ENCODE measurements around the gene UROC1.

The UROC1 gene

GRCh38 chr3:126484662-126485061 is 32.9 kb downstream of the UROC1 start:
- TF ChIP-seq, protein P1, sequence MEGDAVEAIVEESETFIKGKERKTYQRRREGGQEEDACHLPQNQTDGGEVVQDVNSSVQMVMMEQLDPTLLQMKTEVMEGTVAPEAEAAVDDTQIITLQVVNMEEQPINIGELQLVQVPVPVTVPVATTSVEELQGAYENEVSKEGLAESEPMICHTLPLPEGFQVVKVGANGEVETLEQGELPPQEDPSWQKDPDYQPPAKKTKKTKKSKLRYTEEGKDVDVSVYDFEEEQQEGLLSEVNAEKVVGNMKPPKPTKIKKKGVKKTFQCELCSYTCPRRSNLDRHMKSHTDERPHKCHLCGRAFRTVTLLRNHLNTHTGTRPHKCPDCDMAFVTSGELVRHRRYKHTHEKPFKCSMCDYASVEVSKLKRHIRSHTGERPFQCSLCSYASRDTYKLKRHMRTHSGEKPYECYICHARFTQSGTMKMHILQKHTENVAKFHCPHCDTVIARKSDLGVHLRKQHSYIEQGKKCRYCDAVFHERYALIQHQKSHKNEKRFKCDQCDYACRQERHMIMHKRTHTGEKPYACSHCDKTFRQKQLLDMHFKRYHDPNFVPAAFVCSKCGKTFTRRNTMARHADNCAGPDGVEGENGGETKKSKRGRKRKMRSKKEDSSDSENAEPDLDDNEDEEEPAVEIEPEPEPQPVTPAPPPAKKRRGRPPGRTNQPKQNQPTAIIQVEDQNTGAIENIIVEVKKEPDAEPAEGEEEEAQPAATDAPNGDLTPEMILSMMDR (IDR thresholded peaks at IDR 0.05; ENCODE audit: insufficient read depth, missing control alignments): no peak
- no peak for FAIRE-seq

DNA sequence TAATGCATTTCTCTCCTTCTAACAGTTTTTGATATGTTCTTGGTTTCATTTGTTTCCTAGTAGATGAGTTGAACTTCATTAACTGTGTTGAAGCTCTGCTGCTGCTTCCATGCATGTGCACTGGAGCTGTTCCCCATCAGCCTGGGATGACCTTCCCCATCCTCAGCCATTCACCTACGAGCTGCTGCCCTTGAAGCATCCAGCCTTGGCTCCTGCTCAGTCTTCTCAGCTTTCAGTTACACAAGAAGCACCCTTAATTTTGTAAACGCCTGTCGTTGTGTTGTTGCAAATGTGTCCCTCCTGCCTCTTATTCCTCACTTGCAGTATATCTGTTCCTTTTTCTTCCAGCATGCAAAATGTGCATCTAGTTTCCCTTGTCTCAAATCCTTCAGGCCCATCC is 33.4 kb downstream of the UROC1 start:
- DNase-seq (ENCODE audit: insufficient read length, low spot score): no peak
- TF ChIP-seq, protein P1 (IDR thresholded peaks at IDR 0.05; ENCODE audit: insufficient read depth, missing control alignments): no peak
- no peak for FAIRE-seq

More at GRCh38 chr3:126484662-126485061, 32.9 kb downstream of the UROC1 start:
- no peak for DNase-seq (ENCODE audit: insufficient read length, low spot score)

GRCh38 chr3:126483321-126483761 is 34.2 kb downstream of the UROC1 start:
- no peak for FAIRE-seq

GRCh38 chr3:126482503-126483255 is 34.9 kb downstream of the UROC1 start:
- no peak for DNase-seq (ENCODE audit: insufficient read length, low spot score)
- TF ChIP-seq, protein P1 (IDR thresholded peaks at IDR 0.05; ENCODE audit: insufficient read depth, missing control alignments): no peak
- FAIRE-seq: no peak

More at GRCh38 chr3:126483321-126483761, 34.2 kb downstream of the UROC1 start:
- DNase-seq (ENCODE audit: insufficient read length, low spot score): no peak
- TF ChIP-seq, protein P1 (IDR thresholded peaks at IDR 0.05; ENCODE audit: insufficient read depth, missing control alignments): no peak

DNA sequence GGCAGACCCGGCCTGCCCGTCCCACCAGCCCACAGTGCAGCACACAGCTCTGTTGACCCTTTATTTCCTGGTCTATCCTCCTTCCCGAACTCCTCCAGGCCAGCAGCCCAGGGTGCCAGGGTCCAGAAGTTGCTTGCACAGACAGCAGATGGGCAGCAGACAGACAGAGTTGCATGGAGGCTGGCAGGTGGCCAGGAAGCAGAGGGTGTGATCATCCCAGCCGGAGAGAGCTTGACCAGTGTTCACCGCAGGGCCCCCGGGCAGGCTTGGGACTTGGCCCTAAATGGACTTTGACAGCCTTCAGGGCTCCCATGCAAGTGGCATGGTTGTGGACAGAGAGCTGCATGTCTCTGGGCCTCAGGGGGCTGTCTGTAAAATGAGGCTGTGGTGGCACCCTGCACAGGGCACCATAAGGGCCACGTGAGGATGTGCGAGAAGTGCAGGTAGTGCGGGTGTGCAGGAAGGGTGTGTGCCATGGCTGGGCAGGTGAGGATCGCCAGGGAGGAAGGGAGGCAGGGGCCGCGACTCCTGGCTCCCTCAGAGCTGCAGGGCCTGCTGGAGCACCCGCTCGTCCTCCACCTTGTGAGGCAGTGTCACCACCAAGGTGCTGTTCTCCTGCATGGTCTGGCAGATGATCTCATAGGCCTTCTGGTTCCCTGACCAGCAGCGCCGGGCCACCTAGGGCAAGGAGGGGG is 35.6 kb downstream of the UROC1 start:
- no peak for DNase-seq (ENCODE audit: insufficient read length, low spot score)
- TF ChIP-seq, protein P1 (IDR thresholded peaks at IDR 0.05; ENCODE audit: insufficient read depth, missing control alignments): no peak
- FAIRE-seq: no peak

GRCh38 chr3:126480861-126481260 is 36.7 kb downstream of the UROC1 start:
- TF ChIP-seq, protein P1 (IDR thresholded peaks at IDR 0.05; ENCODE audit: insufficient read depth, missing control alignments): no peak
- FAIRE-seq: no peak
- no peak for DNase-seq (ENCODE audit: insufficient read length, low spot score)

- FAIRE-seq: no peak
- TF ChIP-seq, protein P1 (IDR thresholded peaks at IDR 0.05; ENCODE audit: insufficient read depth, missing control alignments): no peak
- DNase-seq (ENCODE audit: insufficient read length, low spot score): no peak
Measured at GRCh38 chr3:126480206-126480605, 37.4 kb downstream of the UROC1 start.

Measured in D721Med (cell line).